ENCODE data around the gene MOBP.

Gene MOBP

GRCh38 chr3:39550354-39551051 is 83.0 kb downstream of the MOBP start:
- DNase-seq = no peak

All from NCI-H187 (cell line).